Right ventricle myocardium inferior (tissue), 1 donor: ENCODE data around the gene NACC1. TPM values are rescaled to one million over a fixed set of nuclear protein-coding genes. Genes with fewer than 3 reads are reported as not detected.
A peak's percentile ranks its signal among the peaks of the same experiment; 100 is the strongest.

Experiments
- ATAC-seq: fragments of 200-7000 bp; cut with Tn5 transposase; one replicate; pipeline ENCODE4 v1.9.1; 2020; ENCODE audit warnings: mild to moderate bottlenecking, moderate library complexity
- DNase-seq: peaks from one replicate; pipeline ENCODE4 v3.0.0; 2021; ENCODE audit errors: missing footprints
- intact Hi-C: fragments of 100-400 bp; cut with DNase I; formaldehyde crosslinking; loops from one replicate; pipeline ENCODE4 v1.11.0; 2022
- total RNA-seq: library from RNA; stranded (reverse); fragmentation: NEBNext Ultra II Directional; extraction: Animal tissue kit (Norgen Biotek cat#: 25700); gene quantifications from one replicate; pipeline ENCODE4 v1.2.1, GENCODE V29; 2021
- donor health status: DM: no; HTN: yes; CAD: no; lungs with severe emphysema.

Gene NACC1
- total RNA-seq, 1 donor from 2014 or later, result 54.0 TPM

GRCh38 chr19:13112555-13112954 lies 5.5 kb upstream of the NACC1 start:
- DNase-seq (no peak), ATAC-seq (no peak)
- intact Hi-C loops, result no loop called here

GRCh38 chr19:13115936-13116281 lies 2.2 kb upstream of the NACC1 start:
- ATAC-seq (no peak), DNase-seq (no peak)
- intact Hi-C loops, result loop anchor here (2.0 kb wide), 2 partner anchors 13 to 35 kb away; partner anchors contain the start of genes IER2, LYL1 and STX10

- intact Hi-C loops, result loop anchor here (2.0 kb wide), 2 partner anchors 14 to 34 kb away; partner anchors contain the start of genes IER2, LYL1 and STX10
- peak; percentile 77 for ATAC-seq
- DNase-seq, result peak; percentile 97
These were observed 1.5 kb upstream of the NACC1 start, which contains the start of gene TRMT1 for GRCh38 chr19:13116282-13117175. TSS of gene TRMT1 (minus strand) at chr19:13116740. CDS start at chr19:13116399, 341 bp downstream.

- intact Hi-C loops, result loop anchor here (2.0 kb wide), 2 partner anchors 14 to 34 kb away; partner anchors contain the start of genes IER2, LYL1 and STX10
- ATAC-seq (no peak), DNase-seq (no peak)
These were observed 790 bp upstream of the NACC1 start for GRCh38 chr19:13117176-13117771.

GRCh38 chr19:13118424-13119193 lies 545 bp downstream of the NACC1 start:
- intact Hi-C loops, result no loop called here
- DNase-seq (no peak), ATAC-seq (no peak)

- no peak for ATAC-seq
- intact Hi-C loops, result loop anchor here (10.0 kb wide), 1 partner anchor 315 kb away; no protein-coding TSS in a partner anchor
- no peak for DNase-seq
These were observed 1.6 kb downstream of the NACC1 start for GRCh38 chr19:13119627-13120026.

- ATAC-seq (no peak), DNase-seq (no peak)
- intact Hi-C loops, result loop anchor here (10.0 kb wide), 1 partner anchor 315 kb away; no protein-coding TSS in a partner anchor
These were observed 2.0 kb downstream of the NACC1 start for GRCh38 chr19:13120031-13120430.

- ATAC-seq (no peak), DNase-seq (no peak)
- intact Hi-C loops, result loop anchor here (10.0 kb wide), 1 partner anchor 314 kb away; no protein-coding TSS in a partner anchor
These were observed 2.8 kb downstream of the NACC1 start for GRCh38 chr19:13120817-13121216.

GRCh38 chr19:13121551-13122274 lies 3.6 kb downstream of the NACC1 start:
- ATAC-seq, result no peak
- DNase-seq, result no peak
- intact Hi-C loops, result loop anchor here (10.0 kb wide), 1 partner anchor 313 kb away; no protein-coding TSS in a partner anchor

GRCh38 chr19:13122275-13122878 lies 4.3 kb downstream of the NACC1 start:
- ATAC-seq (no peak), DNase-seq (no peak)
- intact Hi-C loops, result loop anchor here (10.0 kb wide), 1 partner anchor 312 kb away; no protein-coding TSS in a partner anchor

GRCh38 chr19:13122980-13123957 lies 5.2 kb downstream of the NACC1 start:
- ATAC-seq (no peak), DNase-seq (no peak)
- intact Hi-C loops, result loop anchor here (10.0 kb wide), 1 partner anchor 312 kb away; no protein-coding TSS in a partner anchor

GRCh38 chr19:13127051-13127450 lies 9.0 kb downstream of the NACC1 start:
- DNase-seq, result no peak
- no peak for ATAC-seq
- intact Hi-C loops, result loop anchor here (10.0 kb wide), 1 partner anchor 308 kb away; no protein-coding TSS in a partner anchor

GRCh38 chr19:13127811-13128575 lies 9.9 kb downstream of the NACC1 start:
- no peak for ATAC-seq
- intact Hi-C loops, result loop anchor here (10.0 kb wide), 1 partner anchor 307 kb away; no protein-coding TSS in a partner anchor

GRCh38 chr19:13128583-13128982 lies 10.5 kb downstream of the NACC1 start:
- ATAC-seq, result peak; percentile 37
- DNase-seq, result no peak
- intact Hi-C loops, result loop anchor here (10.0 kb wide), 1 partner anchor 306 kb away; no protein-coding TSS in a partner anchor

More at GRCh38 chr19:13127811-13128575, 9.9 kb downstream of the NACC1 start:
- DNase-seq, result no peak

GRCh38 chr19:13129384-13129783 lies 11.3 kb downstream of the NACC1 start:
- intact Hi-C loops, result loop anchor here (10.0 kb wide), 1 partner anchor 305 kb away; no protein-coding TSS in a partner anchor
- DNase-seq (no peak), ATAC-seq (no peak)
